Measurements from ENCODE around the gene CTXN3.

The CTXN3 gene

GRCh38 chr5:127649018-127649439 is at the start of gene CTXN3:
TSS of gene CTXN3 (plus strand) at chr5:127649082. CDS start at chr5:127657522, 8,440 bp downstream.
- no peak for DNase-seq (ENCODE audit: low read depth in 3 of 3)

GRCh38 chr5:127599320-127599719 is 49.6 kb upstream of the CTXN3 start:
- no peak for DNase-seq (ENCODE audit: low read depth in 3 of 3)

DNA sequence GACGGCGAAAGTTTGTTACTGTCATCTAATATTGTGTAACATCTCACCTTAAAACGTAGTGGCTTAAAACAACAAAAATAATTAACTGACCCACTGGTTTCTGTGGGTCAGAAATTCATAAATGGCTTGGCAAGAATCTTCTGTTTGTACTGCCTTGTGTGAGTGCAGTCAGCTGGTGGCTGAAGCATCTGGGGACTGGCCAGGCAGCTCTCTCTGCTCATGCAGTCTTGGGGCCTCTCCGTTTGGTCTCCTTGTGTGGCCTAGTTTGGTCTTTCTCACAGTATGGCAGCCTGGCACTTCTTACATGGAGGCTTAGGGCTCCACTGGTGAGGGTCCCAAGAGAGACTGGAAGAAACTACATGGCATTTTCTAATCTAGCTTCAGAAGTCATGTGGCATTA is 49.0 kb upstream of the CTXN3 start:
- DNase-seq (ENCODE audit: low read depth in 3 of 3): no peak

DNA sequence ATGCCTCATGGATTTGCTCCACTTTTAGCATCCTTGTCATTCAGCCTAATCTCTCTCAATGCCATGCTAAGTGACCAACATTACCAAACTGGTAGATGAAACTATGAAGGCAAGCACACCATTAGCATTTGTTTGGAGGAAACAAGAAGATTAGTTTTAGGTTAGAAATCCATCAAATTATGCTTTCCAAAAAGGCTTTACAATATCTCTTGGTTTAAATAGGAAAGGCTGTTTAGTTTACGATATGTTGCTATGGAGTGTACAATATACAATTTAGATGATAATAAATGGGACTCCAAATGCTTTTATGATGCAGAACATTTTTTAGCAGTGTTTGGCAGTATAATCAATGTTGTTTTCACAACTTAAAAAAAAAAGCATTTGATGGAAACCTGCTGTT is 47.8 kb upstream of the CTXN3 start:
- DNase-seq (ENCODE audit: low read depth in 3 of 3): no peak

- no peak for DNase-seq (ENCODE audit: low read depth in 3 of 3)
Measured at GRCh38 chr5:127601601-127602000, 47.3 kb upstream of the CTXN3 start.

DNA sequence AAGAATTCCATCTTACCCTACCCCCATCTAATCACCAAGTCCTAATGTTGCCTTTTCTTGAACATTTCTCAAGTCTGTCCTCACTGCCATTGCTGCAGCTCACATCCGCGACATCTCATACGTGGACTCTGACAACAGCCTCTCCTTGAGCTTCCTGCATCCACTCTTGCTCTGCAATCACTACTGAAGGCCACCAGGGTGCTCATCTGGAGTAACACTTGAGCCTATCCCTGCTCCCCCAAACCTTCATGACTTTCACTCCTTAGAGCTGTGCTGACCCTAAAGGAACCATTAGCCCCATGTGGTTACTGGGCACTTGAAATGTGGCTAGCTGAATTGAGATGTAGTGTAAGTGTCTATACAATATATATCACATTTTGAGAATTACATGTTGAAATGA is 46.4 kb upstream of the CTXN3 start:
- DNase-seq (ENCODE audit: low read depth in 3 of 3): no peak

DNA sequence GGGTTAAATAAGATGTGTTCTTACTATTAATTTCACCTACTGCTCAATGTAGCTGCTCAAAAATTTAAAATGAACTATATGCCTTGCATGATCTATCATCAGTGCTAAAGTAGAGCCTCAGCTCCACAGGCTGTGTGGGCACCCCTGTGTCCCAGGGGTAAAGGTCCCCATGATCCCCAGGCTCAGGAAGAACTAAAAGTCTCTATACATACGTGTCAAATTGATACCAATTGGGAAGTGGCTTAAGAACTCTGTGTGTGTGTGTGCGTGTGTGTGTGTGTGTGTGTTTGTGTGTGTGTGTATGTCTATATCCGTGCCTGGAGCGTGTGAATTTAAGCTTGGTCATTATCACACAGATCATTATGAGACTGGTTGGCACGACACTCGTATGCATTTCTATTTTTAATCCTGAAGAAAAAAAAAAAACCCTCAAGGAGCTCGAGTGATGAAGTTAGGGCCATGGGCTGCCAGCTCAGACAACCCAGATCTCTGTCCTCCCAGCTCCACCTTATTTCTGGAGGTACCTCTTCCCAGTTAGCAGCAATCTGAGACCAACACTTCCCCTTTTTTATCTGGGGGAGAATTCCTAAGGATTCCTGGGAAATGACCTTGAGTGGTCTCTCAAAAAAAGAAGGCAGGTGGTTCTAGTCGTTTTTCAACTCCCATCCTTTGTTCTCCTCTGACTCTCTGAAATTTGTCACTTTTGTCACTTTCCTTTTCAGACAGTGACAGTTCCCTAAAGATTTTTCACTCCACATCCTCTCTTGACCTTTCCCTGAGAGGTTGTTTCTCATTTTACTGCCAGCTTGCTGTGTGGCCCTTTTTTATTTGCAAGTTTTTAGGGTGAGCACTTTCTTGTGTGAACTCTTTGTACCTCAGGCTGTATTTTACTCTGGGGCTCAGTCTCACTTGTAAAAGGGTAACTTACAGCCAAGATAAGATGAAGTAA is 45.7 kb upstream of the CTXN3 start:
- DNase-seq (ENCODE audit: low read depth in 3 of 3): no peak

- DNase-seq (ENCODE audit: low read depth in 3 of 3): no peak
Measured at GRCh38 chr5:127608077-127608660, 40.7 kb upstream of the CTXN3 start.

DNA sequence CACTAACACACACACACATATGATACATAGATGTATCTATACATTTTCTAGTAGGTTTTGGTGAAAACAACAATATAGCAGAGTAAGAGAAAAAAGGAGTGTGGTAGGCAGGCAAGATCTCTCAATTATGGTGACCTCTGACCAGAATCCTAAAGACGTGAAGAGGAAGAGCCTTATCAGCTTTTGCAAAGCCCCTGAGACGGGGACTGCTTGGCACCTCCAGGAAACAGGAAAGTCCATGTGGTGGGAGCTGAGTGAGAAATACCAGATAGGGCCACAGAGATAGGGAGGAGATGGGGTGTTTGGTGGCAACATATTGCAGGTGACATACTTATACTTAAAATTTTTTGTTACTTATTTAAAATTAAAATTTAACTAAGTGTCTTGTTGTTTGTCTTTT is 39.9 kb upstream of the CTXN3 start:
- DNase-seq (ENCODE audit: low read depth in 3 of 3): no peak

DNA sequence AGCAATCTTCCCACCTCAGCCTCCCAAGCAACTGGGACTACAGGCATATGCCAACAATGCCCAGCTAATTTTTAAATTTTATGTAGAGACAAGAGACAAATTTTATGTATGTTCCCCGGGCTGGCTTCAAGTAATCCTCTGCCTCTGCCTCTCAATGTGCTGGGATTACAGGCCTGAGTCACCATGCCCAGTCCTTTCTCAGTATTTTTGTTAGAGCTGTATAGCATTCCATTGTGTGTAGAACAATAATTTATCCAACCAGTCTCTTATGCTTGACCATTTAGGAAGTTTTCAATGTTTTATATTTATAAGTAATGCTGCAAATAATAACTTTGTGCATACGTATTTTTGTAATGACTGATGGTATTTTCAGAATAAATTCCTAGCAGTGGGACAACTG is 38.9 kb upstream of the CTXN3 start:
- DNase-seq (ENCODE audit: low read depth in 3 of 3): no peak

DNA sequence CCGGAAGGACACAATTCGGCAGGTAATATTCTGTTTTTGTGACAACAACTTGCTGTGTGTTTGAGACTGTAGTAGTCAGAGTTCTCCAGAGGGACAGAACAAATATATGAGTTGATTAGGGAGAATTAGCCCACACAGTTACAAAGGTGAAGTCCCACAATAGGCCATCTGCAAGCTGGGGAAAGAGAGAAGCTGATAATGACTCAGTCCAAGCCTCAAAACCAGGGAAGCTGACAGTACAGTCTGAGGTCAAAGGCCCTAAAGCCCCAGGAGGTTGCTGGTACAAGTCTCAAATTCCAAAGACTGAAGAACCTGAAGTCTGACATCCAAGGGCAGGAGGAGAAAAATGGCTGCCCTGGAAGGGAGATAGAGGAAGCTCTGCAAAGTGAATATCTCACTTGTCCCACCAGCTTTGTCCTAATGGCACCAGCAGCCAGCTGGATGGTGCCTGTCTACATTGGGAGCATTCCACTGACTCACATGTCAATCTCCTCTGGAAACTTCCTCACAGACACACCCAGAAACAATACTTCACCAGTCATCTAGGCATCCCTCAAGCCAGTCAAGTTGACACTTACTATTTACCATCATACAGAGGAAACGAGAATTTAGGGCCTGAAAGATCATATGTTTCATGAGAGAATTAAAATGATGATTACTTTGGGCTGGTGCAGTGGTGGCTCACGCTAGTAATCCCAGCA is 36.3 kb upstream of the CTXN3 start:
- no peak for DNase-seq (ENCODE audit: low read depth in 3 of 3)

DNA sequence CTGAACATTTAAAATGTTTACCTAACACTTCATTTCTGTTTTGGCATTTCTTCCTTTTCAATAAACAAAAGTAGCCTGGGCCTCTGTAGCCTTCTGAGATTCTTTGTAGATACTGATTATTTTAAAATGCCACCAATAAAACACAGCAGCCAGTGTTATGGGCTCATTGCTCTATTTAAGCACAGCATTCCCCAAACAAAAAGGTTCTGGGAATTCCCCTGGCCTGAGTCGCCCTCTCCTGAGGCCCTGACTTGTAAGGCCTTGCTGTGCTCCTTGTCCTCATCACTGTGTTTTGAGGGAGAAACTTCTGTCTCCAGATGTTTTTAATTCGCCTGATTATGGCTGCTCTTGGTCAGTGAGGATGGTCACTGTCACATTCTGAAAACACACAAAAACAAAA is 33.0 kb upstream of the CTXN3 start:
- no peak for DNase-seq (ENCODE audit: low read depth in 3 of 3)

DNA sequence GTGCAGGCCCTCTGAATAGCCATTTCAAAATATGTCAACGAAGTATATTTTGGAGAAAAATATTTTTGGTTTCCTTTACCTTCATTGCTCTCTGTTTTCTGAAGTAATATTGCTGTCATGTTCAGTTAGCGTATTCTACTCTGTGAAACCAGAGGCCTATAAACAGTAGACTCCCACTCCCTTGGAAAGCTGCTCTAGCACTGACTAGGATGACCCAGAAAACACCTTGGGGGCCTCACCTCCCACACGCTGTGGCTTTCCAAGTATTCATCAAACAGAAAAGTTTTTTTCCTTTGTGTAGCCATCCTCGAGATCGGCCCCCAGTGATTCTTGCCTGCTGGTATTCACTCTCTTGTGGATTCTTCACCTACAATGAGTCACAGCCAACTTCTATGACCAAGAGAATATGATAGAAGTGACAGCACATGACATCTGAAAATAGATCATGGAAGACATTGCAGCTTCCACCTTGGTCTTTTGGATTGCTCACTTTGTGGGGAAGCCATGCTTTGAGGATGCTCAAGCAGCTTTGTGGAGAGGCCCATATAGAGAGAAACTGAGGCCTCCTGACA is 28.9 kb upstream of the CTXN3 start:
- no peak for DNase-seq (ENCODE audit: low read depth in 3 of 3)

DNA sequence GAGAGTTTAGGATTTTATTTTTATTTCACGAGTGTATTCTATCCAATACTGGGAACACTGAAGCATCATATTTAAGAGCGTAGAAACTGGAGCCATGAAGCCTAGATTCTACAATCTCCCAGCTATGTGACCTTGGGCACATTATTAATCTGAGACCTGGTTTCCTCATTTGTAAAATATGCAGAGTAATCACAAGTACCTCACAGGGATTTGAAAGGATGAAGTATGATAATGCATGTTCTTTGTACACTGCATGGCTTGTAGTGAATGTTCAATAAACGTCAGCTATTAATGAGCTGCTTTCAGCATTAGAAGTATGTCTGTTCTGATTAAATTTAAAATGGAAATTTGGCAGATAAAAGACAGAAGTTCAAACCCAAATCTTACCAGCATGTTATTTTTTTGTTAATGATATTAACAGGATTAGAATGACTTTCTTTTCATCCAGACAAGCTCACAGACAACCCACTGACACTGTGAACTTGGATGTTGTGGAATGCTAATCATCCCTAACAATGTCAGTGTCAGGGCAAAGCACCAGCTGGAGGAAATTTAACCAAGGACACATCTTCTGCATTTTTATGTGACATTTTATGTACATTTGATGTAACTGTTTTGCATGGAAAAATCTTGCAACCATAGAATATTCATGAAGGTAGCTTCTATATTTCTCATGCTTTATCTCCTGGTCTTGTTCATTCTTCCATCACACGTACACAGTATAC is 27.1 kb upstream of the CTXN3 start:
- no peak for DNase-seq (ENCODE audit: low read depth in 3 of 3)

DNA sequence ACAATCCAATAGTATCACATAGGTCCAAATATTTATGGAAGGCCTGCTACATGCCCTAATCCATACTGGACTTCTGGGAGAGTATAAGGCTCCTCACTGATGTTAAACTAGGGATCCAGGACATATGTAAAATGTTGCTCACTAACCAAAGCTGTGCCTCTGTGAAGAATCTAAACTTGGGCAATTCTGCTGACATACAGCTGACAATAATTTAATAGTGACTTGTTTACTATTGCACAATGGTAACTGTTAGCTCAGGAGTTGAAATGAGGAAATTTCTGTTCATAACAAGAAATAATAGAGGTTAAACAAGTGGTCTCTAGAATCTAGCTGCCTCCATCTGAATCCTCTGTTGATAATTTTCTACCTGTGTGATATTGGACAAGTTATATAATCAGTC is 14.9 kb upstream of the CTXN3 start:
- DNase-seq (ENCODE audit: low read depth in 3 of 3): no peak

DNA sequence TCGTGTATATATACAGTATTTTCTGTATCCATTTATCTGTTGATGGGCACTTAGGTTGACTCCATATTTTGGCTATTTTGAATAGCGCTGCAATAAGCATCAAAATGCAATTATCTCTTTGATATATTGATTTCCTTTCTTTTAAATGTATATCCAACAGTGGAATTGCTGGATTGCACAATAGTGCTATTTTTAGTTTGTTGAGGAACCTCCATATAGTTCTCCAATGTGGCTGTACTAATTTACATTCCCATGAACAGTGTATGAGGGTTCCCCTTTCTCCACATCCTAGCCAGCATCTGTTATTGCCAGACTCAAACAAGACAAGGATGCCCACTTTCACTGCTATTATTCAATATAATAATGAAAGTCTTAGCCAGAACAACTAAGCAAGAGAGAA is 9.1 kb upstream of the CTXN3 start:
- no peak for DNase-seq (ENCODE audit: low read depth in 3 of 3)

- DNase-seq (ENCODE audit: low read depth in 3 of 3): no peak
Measured at GRCh38 chr5:127642949-127643348, 5.9 kb upstream of the CTXN3 start.

DNA sequence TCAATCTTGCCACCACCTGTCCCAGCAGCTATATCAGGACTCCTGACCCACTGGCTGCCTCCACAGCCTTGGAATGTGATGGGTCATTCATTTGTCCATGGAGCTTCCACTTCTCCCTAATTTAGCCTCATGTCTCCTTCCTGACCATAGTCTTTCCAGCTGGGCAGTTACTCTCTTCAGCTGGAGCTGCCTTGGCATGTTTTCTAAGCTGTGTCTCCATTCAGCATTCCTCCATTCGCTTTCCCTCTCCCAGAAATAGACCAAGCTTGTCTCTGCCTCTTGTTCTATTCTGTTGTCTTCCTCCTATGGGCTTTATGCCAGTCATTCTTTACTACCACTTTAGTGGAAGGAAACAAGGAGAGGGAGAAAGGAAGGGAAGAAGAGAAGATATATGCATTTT is 5.3 kb upstream of the CTXN3 start:
- no peak for DNase-seq (ENCODE audit: low read depth in 3 of 3)

DNA sequence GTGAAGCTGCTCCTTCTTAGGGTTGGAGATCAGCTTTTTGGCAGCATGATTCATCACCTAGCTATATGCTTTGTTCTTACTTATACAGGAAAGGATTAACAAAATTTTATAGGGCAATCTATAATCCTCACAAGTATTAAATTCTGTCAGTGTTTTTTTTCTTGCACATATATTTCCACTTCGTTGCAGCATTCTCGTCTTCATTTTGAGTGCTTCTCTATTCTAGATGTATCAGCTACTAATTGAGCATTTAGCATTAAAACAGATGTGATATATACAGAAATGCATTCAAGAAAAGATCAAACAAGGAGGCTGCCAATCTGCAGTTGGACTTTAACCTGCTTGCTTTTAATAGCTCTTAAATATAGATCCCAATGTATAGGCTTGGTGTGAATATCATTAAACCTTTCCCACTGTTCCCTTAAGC is 3.6 kb upstream of the CTXN3 start:
- no peak for DNase-seq (ENCODE audit: low read depth in 3 of 3)

DNA sequence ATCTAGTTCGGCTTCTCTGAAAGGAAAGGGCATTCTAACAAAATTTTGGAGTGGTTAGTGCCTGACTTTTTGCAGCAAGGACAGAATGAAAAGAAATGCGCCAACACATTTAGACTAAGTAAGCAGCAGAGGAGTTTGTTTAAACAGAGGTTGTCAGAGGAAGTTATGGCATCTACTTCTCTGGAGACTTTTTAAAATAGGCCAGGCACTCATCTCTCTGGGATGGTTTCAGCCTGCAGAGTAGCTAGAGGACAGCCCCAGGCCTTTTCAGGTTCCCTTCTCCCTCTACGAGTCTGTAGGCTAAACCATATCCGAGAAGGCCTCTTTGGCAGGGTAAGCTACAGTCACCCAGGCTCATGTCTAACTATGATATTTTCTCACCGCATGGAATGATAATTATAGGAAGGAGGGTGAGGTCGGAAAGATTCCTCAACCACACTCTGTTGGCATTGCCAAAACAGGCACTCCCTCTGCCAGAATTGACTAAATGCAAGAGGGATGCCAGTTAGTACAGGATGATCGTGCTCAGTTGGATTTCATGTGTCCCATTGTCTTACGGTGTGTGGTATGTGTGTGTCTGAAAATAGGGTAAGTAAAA is 1.4 kb upstream of the CTXN3 start:
- no peak for DNase-seq (ENCODE audit: low read depth in 3 of 3)

- no peak for DNase-seq (ENCODE audit: low read depth in 3 of 3)
Measured at GRCh38 chr5:127650022-127650421, 1.1 kb downstream of the CTXN3 start.
